Ishikawa (cell line): ENCODE data around the gene IFNG-AS1.

Source experiments
- EP300 ChIP-seq: IDR thresholded peaks from 2 replicates; pipeline ENCODE4 v1.6.1; 2012; ENCODE audit warnings: borderline replicate concordance
- MAX ChIP-seq: IDR thresholded peaks from 2 replicates; pipeline ENCODE4 v1.6.1; 2012
- RAD21 ChIP-seq: IDR thresholded peaks from 2 replicates; pipeline ENCODE4 v1.6.1; 2012; ENCODE audit warnings: low read depth
- USF1 ChIP-seq: IDR thresholded peaks from 2 replicates; pipeline ENCODE4 v1.6.1; 2012
- YY1 ChIP-seq: IDR thresholded peaks from 2 replicates; pipeline ENCODE4 v1.6.1; 2012; ENCODE audit warnings: low read depth
- ZBTB7A ChIP-seq: IDR thresholded peaks from 2 replicates; pipeline ENCODE4 v1.6.1; 2012; ENCODE audit warnings: low read depth

GRCh38 chr12:67957383-67957782 lies 31.9 kb upstream of the IFNG-AS1 start:
- TF ChIP-seq MAX: no peak
- TF ChIP-seq EP300: no peak
- TF ChIP-seq YY1: no peak
- TF ChIP-seq ZBTB7A: no peak
- TF ChIP-seq USF1: no peak
- TF ChIP-seq RAD21: no peak
